H54 (cell line): ENCODE results near the gene FCHSD2.
A peak's percentile ranks its signal among the peaks of the same experiment; 100 is the strongest.
"Not testable (repeated sequence)": the region's sequence is repeated elsewhere in the genome, so short reads cannot be mapped to it uniquely, and the experiment has no call there.

Source experiments
- DNase-seq: peaks from one replicate; pipeline ENCODE4 v3.0.0; 2011; ENCODE audit warnings: low spot score, mixed read lengths; ENCODE audit not compliant: insufficient read length
- FAIRE-seq: peaks from 3 replicates; lab custom pipeline; 2011; peaks lifted over from hg19 to GRCh38; lab: Jason Lieb, UNC
- POLR2A ChIP-seq: IDR thresholded peaks from 2 replicates; pipeline ENCODE4 v1.6.1; 2011; ENCODE audit warnings: low read depth, mild to moderate bottlenecking, low read length

Gene FCHSD2

DNA sequence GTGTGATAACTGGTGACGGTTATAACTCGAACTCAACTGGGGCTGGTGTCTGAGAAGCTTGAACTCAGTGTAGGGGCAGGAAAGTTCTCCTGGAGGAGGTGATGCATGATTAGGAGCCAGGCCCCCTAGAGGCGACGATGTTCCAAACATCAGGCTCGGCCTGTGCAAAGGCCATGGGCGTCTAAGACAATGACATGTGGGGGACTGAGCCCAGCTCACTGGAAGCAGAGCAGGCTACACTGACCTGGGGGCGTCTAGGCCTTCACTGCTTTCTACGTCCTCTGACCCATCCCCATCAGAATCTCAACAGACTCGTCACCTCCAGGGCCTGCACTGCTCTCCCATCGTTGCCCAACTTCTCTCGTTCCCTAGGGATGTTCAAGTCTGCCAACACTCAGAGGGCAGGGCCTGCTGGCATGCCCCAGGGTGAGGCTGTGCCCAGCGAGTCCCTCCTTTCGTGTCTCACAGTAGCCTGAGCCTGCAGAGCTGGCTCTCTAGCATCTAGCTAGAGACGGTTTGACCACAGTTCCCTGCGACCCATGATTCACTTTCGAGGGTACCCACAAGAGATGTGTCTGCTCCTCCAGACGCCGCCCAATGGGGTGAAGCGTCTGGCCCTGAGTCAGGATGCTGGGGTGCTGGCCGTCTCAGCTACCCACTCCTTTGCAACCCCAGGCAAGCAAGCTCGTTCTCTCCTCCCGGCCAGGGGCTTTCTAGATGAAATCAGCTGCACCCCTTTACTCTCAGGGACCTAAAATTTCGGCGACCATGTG is 329.0 kb downstream of the FCHSD2 start:
- DNase-seq, result peak; percentile 69
- FAIRE-seq, result no peak
- peak; percentile 63 for TF ChIP-seq POLR2A

DNA sequence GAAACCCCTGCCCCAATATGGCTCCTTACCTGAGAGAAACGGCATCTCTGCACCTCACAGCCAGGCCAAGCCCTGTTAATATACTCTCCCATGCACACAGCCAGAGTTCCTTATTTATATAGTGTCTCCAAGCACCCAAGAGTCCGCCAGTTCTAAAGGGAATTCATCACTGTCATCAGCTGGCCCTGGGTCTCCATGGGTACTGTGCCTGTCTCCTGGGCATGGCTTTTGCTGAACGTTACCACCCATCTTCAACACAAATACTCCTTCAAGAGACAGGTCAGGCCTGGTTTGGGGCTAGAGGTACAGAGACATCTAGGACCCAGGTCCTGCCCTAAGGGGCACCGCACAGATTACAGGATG is 329.5 kb downstream of the FCHSD2 start:
- no peak for DNase-seq
- TF ChIP-seq POLR2A, result no peak
- FAIRE-seq, result no peak

DNA sequence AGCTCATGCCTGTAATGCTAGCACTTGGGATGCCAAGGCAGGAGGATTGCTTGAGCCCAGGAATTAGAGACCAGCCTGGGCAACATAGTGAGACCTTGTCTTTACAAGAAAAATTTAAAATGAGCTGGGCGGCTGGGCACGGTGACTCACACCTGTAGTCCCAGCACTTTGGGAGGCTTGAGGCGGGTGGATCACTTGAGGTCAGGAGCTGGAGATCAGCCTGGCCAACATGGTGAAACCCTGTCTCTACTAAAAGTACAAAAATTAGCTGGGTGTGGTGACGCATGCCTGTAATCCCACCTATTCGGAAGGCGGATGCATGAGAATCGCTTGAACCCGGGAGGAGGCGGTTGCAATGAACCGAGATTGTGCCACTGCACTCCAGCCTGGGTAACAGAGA is 330.4 kb downstream of the FCHSD2 start:
- DNase-seq, result not testable (repeated sequence)

DNA sequence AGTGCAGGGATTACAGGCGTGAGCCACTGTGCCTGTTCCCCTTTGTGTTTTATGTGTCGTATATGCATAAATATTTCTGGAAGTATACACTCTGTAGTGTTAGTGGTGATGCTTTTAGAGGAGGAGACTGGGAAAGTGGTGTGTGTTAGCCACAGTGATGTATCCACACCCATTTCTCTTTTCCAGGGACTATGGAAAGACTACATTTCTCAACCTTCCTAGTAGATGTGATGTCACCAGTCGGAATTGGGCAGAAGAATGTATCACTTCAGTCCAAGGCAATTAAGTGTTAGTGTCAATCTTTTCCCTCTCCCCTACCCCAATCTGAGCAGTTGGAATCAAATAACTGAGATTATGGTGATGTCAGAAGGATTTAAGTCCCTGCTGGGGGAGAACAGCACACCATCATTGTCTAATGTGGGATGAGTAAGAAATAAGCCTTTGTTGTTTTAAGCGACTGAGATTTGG is 333.8 kb downstream of the FCHSD2 start:
- TF ChIP-seq POLR2A, result no peak
- DNase-seq, result no peak
- FAIRE-seq, result no peak

More for the DNA sequence above, 330.4 kb downstream of the FCHSD2 start:
- not testable (repeated sequence) for FAIRE-seq

GRCh38 chr11:72807792-72808191 is 334.3 kb downstream of the FCHSD2 start:
- DNase-seq (no peak), FAIRE-seq (no peak)
- no peak for TF ChIP-seq POLR2A

DNA sequence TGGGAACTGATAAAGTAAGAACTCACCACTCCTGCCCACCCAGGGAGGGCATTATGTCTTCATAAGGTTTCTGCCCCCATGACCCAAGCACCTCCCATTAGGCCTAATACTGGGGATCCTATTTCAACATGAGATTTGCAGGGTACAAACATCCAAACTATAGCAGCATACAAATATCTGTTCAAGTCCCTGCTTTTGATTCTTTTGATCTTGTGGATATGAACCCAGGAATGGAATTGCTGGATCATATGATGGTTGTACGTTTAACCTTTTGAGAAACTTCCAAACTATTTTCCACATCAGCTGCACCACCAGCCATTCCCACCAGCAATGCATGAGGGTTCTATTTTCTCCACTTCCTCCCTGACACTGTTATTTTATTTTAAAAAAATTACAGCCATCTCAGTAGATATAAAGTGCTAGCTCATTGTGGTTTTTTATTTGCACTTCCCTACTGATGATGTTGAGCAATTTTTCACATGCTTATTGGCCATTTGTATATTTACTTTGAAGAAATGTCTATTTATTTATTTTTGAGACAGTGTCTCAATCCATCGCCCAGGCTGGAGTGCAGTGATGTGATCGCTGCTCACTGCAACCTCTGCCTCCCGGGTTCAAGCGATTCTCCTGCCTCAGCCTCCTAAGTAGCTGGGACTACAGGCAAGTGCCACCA is 335.0 kb downstream of the FCHSD2 start:
- no peak for FAIRE-seq
- no peak for DNase-seq
- TF ChIP-seq POLR2A, result no peak

- FAIRE-seq, DNase-seq: not testable (repeated sequence)
Observed at GRCh38 chr11:72806378-72806777, 335.7 kb downstream of the FCHSD2 start.

DNA sequence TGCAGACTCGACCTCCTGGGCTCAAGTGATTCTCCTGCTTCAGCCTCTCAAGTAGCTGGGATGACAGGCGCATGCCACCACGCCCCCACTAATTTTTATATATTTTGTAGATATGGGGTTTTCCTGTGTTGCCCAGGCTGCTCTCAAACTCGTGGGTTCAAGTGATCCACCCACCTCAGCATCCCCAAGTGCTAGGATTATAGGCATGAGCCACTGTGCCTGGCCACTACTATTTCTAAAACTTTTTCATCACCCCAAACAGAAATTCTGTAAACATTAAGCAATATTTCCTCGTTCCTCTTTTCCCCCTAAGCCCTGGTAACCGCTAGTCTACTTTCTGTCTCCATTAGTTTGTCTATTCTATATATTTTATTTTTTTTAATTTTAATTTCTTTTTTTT is 336.9 kb downstream of the FCHSD2 start:
- DNase-seq (no peak), FAIRE-seq (no peak)
- no peak for TF ChIP-seq POLR2A

GRCh38 chr11:72802822-72803221 is 339.3 kb downstream of the FCHSD2 start:
- DNase-seq, result no peak
- no peak for TF ChIP-seq POLR2A
- FAIRE-seq, result no peak

- DNase-seq, result peak; percentile 3
- TF ChIP-seq POLR2A, result no peak
- no peak for FAIRE-seq
Observed at GRCh38 chr11:72799441-72799840, 342.7 kb downstream of the FCHSD2 start.

GRCh38 chr11:72798361-72798760 is 343.8 kb downstream of the FCHSD2 start:
- DNase-seq (peak; percentile 1), FAIRE-seq (no peak)
- TF ChIP-seq POLR2A, result no peak

DNA sequence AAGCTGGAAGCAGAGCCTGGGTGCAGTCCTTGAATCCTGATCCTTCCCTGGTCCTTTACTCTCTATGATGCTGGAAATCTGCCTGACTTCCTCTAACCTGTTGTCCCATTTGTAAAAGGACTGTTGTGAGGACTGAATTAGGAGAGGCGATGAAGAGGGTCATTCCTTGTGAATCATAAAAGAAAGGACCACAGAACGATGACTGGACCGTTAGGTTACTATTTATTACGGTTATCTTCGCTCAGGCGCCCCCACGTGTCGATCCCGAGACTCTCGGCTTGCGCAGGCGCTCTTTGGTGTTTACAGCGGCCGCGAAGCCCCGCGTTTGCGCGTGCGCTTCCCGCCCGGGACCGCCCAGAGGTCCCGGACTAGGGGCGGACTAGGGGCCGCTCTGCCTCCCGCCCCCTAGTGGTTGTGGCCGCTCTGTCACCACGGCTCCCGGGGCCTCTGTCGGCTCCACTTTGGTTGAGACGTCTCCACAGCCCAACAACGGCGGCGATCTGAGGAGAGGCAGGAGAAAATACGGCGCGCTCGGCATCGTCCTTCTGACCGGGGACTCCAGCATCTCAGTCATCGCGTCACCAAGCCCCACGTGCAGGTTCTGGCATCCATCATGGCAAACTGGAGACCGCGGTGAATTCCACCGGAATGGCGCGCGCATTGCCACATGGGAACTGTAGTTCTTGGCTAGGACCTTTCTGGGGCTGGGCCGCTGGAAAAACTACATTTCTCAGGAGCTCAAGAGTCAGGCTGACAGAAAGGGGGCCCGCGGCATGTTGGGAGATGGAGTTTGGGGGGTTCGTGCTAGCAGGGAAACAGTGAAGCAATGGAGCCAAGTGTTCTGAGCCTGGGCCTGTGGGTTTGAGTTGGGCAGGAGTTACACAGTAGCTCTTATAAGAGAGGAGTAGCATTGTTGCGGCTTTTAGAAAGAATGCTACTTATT is 348.4 kb downstream of the FCHSD2 start, which contains the start of gene STARD10:
Gene STARD10 (minus strand): TSS at position 623 of the 943 bp plus-strand sequence. CDS start 12,866 bp downstream, outside the sequence.
- peak; percentile 50 for TF ChIP-seq POLR2A
- DNase-seq, result peak; percentile 95
- FAIRE-seq, result no peak

DNA sequence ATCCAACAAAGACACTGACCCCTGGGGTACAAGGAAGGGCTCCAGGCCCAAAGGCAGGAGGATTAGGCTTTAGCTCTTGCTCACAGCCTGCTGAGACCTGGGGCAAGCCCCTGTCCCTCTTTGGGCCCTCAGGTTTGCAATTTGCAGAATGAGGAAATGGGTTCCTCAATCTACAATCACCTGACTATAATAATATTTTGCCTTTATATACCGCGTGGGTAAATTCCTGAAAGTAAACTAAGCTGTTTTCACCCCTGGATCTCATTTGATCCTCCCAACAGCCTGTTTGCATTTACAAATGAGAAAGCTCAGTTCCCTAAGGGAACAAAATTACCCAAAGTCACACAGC is 349.1 kb downstream of the FCHSD2 start:
- FAIRE-seq (no peak), DNase-seq (no peak)
- TF ChIP-seq POLR2A, result no peak
